ENCODE measurements around the gene CD300LB. TPM values are rescaled to one million over a fixed set of nuclear protein-coding genes. Genes with fewer than 3 reads are reported as not detected.
"Not testable (repeated sequence)": the region's sequence is repeated elsewhere in the genome, so short reads cannot be mapped to it uniquely, and the experiment has no call there.

Gene CD300LB
- total RNA-seq, 4 donors from 2014 or later, result 0.19 TPM; not detected in 2

DNA sequence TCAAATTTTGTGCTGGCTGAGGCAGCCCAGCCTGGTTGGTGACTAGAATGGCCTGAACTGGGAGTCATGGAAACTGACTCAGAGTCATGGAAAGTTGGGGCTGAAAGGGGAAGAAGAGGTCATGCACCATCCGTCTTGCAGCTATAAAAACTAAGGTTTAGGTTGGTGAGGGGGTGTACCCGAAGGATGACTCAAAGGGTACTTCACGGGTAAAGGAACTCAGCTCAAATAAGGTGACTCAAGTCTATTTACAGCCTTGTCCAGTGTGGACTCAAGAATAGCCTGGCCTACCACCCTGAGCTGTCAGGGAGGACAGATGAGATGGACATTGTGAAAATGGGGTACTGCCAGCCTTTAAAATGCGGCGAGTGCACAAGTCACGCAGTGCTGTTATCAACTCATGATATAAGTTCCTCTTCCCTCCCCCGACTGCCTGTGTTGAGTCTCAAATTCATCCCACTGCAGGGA is 18.6 kb downstream of the CD300LB start:
- intact Hi-C loops (cut with DNase I), result no loop called here
- peaks cover 0 to 17% (median 0%) of the 10 kb centered on the region in 4 donors for H3K27me3 ChIP-seq
- no peak for DNase-seq
- H3K9me3 ChIP-seq, result no peaks in the 10 kb centered on the region
- no peak overlapping the region for H3K27ac ChIP-seq
- H3K4me1 ChIP-seq, result no peaks in the 10 kb centered on the region
- 59 to 66% methylated on average over 7 of the region's 7 CpGs for WGBS, 2 donors
- H3K4me3 ChIP-seq, result no peak overlapping the region
- no peak for TF ChIP-seq POLR2A (IDR thresholded peaks at IDR 0.05)
- TF ChIP-seq, protein P1, sequence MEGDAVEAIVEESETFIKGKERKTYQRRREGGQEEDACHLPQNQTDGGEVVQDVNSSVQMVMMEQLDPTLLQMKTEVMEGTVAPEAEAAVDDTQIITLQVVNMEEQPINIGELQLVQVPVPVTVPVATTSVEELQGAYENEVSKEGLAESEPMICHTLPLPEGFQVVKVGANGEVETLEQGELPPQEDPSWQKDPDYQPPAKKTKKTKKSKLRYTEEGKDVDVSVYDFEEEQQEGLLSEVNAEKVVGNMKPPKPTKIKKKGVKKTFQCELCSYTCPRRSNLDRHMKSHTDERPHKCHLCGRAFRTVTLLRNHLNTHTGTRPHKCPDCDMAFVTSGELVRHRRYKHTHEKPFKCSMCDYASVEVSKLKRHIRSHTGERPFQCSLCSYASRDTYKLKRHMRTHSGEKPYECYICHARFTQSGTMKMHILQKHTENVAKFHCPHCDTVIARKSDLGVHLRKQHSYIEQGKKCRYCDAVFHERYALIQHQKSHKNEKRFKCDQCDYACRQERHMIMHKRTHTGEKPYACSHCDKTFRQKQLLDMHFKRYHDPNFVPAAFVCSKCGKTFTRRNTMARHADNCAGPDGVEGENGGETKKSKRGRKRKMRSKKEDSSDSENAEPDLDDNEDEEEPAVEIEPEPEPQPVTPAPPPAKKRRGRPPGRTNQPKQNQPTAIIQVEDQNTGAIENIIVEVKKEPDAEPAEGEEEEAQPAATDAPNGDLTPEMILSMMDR (IDR thresholded peaks at IDR 0.05), result no peak
- H3K36me3 ChIP-seq, result no peaks in the 10 kb centered on the region

DNA sequence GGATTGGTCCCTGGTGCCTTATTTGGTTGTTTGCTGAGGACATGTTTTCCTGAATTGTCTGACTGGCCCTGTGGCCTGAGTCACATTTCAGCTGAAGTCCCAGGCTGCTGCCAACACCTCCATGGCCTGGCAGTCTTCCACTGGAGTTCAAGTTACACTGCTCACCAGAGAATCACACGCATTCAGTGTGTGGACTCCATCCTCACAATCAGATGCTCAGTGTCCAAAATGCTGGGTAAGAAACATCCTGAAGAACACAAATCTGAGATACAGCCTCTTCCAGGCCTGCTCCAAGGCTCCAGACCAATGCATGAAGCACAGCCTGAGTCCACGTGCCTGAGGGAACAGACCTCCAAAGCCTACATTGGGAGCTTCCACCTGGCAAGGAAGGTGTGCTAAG is 19.2 kb downstream of the CD300LB start:
- no peak overlapping the region for H3K4me3 ChIP-seq
- peaks cover 0 to 17% (median 0%) of the 10 kb centered on the region in 4 donors for H3K27me3 ChIP-seq
- H3K36me3 ChIP-seq, result no peaks in the 10 kb centered on the region
- TF ChIP-seq POLR2A (IDR thresholded peaks at IDR 0.05), result no peak
- TF ChIP-seq, protein P1 (IDR thresholded peaks at IDR 0.05), result no peak
- H3K4me1 ChIP-seq, result no peaks in the 10 kb centered on the region
- 73 to 100% methylated on average over 1 to 2 of the region's 2 CpGs for WGBS, 2 donors
- H3K9me3 ChIP-seq, result no peaks in the 10 kb centered on the region
- intact Hi-C loops (cut with DNase I), result no loop called here
- H3K27ac ChIP-seq, result no peak overlapping the region
- DNase-seq, result no peak

DNA sequence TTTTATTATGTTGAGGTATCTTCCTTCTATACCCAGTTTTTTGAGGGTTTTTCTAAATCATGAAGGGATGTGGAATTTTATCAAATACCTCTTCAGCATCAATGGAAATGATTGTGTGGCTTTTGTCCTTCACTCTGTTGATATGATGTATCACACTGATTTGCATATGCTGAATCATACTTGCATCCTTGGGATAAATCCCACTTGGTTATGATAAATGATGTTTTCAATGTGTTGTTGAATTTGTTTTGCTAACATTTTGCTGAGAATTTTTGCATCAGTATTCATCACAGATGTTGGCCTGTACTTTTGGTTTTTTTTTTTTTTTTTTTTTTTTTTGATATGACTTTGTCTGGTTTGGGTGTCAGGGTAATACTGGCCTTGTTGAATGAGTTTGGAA is 23.1 kb downstream of the CD300LB start:
- TF ChIP-seq, protein P1 (IDR thresholded peaks at IDR 0.05), result no peak
- TF ChIP-seq POLR2A (IDR thresholded peaks at IDR 0.05), result no peak
- H3K4me1 ChIP-seq, result no peaks in the 10 kb centered on the region
- H3K36me3 ChIP-seq, result no peaks in the 10 kb centered on the region
- intact Hi-C loops (cut with DNase I), result no loop called here
- H3K4me3 ChIP-seq, result no peak overlapping the region
- no peak overlapping the region for H3K27ac ChIP-seq
- DNase-seq, result no peak
- H3K27me3 ChIP-seq, result peaks cover 0 to 13% (median 0%) of the 10 kb centered on the region in 4 donors
- H3K9me3 ChIP-seq, result no peaks in the 10 kb centered on the region

DNA sequence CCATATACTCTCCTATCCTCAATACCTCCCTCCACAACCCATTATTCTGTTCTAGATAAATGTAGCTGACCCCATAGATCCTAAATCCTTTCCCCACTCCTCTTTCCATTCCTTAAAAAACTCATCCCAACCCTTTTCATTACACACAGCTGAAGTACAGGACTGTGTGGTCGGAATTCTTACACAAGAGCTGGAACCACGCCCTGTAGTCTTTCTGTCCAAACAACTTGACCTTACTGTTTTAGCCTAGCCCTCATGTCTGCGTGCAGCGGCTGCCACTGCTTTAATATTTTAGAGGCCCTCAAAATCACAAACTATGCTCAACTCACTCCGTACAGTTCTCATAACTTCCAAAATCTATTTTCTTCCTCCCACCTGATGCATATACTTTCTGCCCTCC is 27.3 kb downstream of the CD300LB start:
- H3K36me3 ChIP-seq; H3K4me1 ChIP-seq; H3K27ac ChIP-seq; H3K27me3 ChIP-seq; intact Hi-C loops (cut with DNase I); H3K9me3 ChIP-seq; DNase-seq; H3K4me3 ChIP-seq: not testable (repeated sequence)
- WGBS, 2 donors, result 70 to 71% methylated on average over 5 of the region's 5 CpGs

DNA sequence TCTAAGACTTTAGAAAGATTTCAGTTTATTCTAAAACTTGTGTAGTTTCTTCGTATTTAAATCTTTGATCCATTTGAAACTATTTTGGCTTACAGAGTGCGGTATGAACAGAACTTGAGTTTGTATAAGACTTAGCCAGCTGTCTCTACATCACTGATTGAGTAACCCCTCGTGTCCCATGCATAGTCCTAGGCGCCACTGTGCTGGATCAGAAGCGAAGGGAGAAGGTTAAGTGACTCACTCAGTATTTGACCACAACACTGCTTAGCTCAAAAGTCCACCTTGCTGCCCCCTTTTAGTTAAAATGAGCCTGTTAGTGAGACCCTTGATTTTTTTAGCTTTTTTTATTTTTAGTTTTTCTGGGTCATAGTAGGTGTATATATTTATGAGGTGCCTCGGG is 28.4 kb downstream of the CD300LB start:
- no peaks in the 10 kb centered on the region for H3K27me3 ChIP-seq
- H3K27ac ChIP-seq, result no peak overlapping the region
- no peaks in the 10 kb centered on the region for H3K36me3 ChIP-seq
- intact Hi-C loops (cut with DNase I), result no loop called here
- 54 to 55% methylated on average over 6 of the region's 6 CpGs for WGBS, 2 donors
- TF ChIP-seq POLR2A (IDR thresholded peaks at IDR 0.05), result no peak
- TF ChIP-seq, protein P1 (IDR thresholded peaks at IDR 0.05), result no peak
- no peaks in the 10 kb centered on the region for H3K4me1 ChIP-seq
- H3K4me3 ChIP-seq, result no peak overlapping the region
- no peaks in the 10 kb centered on the region for H3K9me3 ChIP-seq
- no peak for DNase-seq

DNA sequence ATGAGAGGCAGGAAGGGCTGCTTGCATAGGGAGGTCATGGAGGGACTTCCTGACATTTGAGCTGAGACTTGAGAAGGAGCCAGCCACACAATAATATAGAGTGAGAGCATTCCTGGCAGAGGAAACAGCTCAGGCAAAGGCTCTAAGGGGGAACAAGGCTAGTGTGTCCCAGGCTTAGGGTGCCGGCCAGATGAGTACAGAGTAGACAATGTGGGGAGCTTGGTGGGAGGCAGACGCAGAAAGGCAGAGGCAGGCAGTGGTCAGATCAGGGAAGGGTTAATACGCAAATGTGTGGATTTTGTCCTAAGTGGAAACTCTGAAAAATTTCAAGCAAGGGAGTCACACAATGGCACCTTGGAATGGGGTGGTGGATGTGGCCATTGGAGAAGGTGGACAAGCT is 31.3 kb downstream of the CD300LB start:
- no peak overlapping the region for H3K27ac ChIP-seq
- intact Hi-C loops (cut with DNase I), result loop anchor here (10.0 kb wide), 1 partner anchor 125 kb away; no protein-coding TSS in a partner anchor
- H3K36me3 ChIP-seq, result no peaks in the 10 kb centered on the region
- no peak for TF ChIP-seq POLR2A (IDR thresholded peaks at IDR 0.05)
- TF ChIP-seq, protein P1 (IDR thresholded peaks at IDR 0.05), result no peak
- no peak overlapping the region for H3K4me3 ChIP-seq
- no peak for DNase-seq
- H3K27me3 ChIP-seq, result peaks cover 0 to 9% (median 0%) of the 10 kb centered on the region in 4 donors
- no peaks in the 10 kb centered on the region for H3K9me3 ChIP-seq
- H3K4me1 ChIP-seq, result no peaks in the 10 kb centered on the region
- 89 to 93% methylated on average over 3 of the region's 3 CpGs for WGBS, 2 donors

All from esophagus squamous epithelium (tissue), 5 donors.